GM18868 (cell line): ENCODE results near the gene MCRIP1.

ENCODE experiments used
- ATAC-seq: cut with Tn5 transposase; IDR thresholded peaks from one replicate; pipeline ENCODE4 v1.9.1; 2021; ENCODE audit warnings: mild to moderate bottlenecking, moderate library complexity; ENCODE audit not compliant: unreplicated experiment

The MCRIP1 gene

GRCh38 chr17:81860756-81861568, 27.9 kb upstream of the MCRIP1 start:
- ATAC-seq: peak; percentile 80

GRCh38 chr17:81859906-81860755, 27.0 kb upstream of the MCRIP1 start, which contains the start of gene P4HB:
Gene P4HB, minus strand, starts transcription at chr17:81860535. Its CDS starts 64 bp downstream, at chr17:81860471.
- no peak for ATAC-seq

GRCh38 chr17:81858967-81859905, 26.1 kb upstream of the MCRIP1 start:
- no peak for ATAC-seq

- ATAC-seq: no peak
These were observed 25.3 kb upstream of the MCRIP1 start for GRCh38 chr17:81858170-81858966.

GRCh38 chr17:81854974-81855774, 22.1 kb upstream of the MCRIP1 start:
- ATAC-seq: no peak

- no peak for ATAC-seq
These were observed 19.1 kb upstream of the MCRIP1 start for GRCh38 chr17:81852237-81852636.

GRCh38 chr17:81851423-81851822, 18.3 kb upstream of the MCRIP1 start:
- ATAC-seq: no peak

- no peak for ATAC-seq
These were observed 16.4 kb upstream of the MCRIP1 start for GRCh38 chr17:81849457-81849856.

- no peak for ATAC-seq
These were observed 13.9 kb upstream of the MCRIP1 start for GRCh38 chr17:81846743-81847689.

GRCh38 chr17:81845881-81846742, 13.0 kb upstream of the MCRIP1 start:
- ATAC-seq: no peak

- ATAC-seq: no peak
These were observed 12.3 kb upstream of the MCRIP1 start for GRCh38 chr17:81845361-81845760.

- no peak for ATAC-seq
These were observed 11.8 kb upstream of the MCRIP1 start for GRCh38 chr17:81844887-81845286.

GRCh38 chr17:81844327-81844851, 11.3 kb upstream of the MCRIP1 start:
- ATAC-seq: no peak

GRCh38 chr17:81843713-81844326, 10.7 kb upstream of the MCRIP1 start:
- ATAC-seq: no peak

GRCh38 chr17:81842725-81843504, 9.8 kb upstream of the MCRIP1 start:
- no peak for ATAC-seq

GRCh38 chr17:81842378-81842724, 9.3 kb upstream of the MCRIP1 start:
- ATAC-seq: no peak
